Measurements from ENCODE around the gene SEC22B.
"Not testable (repeated sequence)": the region's sequence is repeated elsewhere in the genome, so short reads cannot be mapped to it uniquely, and the experiment has no call there.

The SEC22B gene

GRCh38 chr1:120162015-120162414 lies 14.3 kb downstream of the SEC22B start:
- H3K4me1 Mint-ChIP-seq, H3K27ac Mint-ChIP-seq, ATAC-seq, H3K4me3 Mint-ChIP-seq, DNase-seq, H3K27me3 Mint-ChIP-seq, H3K9me3 Mint-ChIP-seq: not testable (repeated sequence)

- not testable (repeated sequence) for H3K4me3 Mint-ChIP-seq, ATAC-seq, DNase-seq, H3K4me1 Mint-ChIP-seq, H3K27me3 Mint-ChIP-seq, H3K9me3 Mint-ChIP-seq, H3K27ac Mint-ChIP-seq
Observed at GRCh38 chr1:120158495-120158894, 17.8 kb downstream of the SEC22B start.

GRCh38 chr1:120158086-120158485 lies 18.2 kb downstream of the SEC22B start:
- not testable (repeated sequence) for H3K4me1 Mint-ChIP-seq, H3K4me3 Mint-ChIP-seq, H3K27ac Mint-ChIP-seq, H3K27me3 Mint-ChIP-seq, ATAC-seq, DNase-seq, H3K9me3 Mint-ChIP-seq

- not testable (repeated sequence) for H3K27me3 Mint-ChIP-seq, H3K27ac Mint-ChIP-seq, ATAC-seq, DNase-seq, H3K4me1 Mint-ChIP-seq, H3K4me3 Mint-ChIP-seq, H3K9me3 Mint-ChIP-seq
Observed at GRCh38 chr1:120150138-120150822, 26.0 kb downstream of the SEC22B start.

GRCh38 chr1:120149420-120150059 lies 26.8 kb downstream of the SEC22B start:
- not testable (repeated sequence) for H3K4me3 Mint-ChIP-seq, H3K27me3 Mint-ChIP-seq, ATAC-seq, H3K27ac Mint-ChIP-seq, H3K9me3 Mint-ChIP-seq, H3K4me1 Mint-ChIP-seq, DNase-seq

GRCh38 chr1:120145806-120146205 lies 30.5 kb downstream of the SEC22B start:
- not testable (repeated sequence) for H3K4me3 Mint-ChIP-seq, H3K9me3 Mint-ChIP-seq, H3K27me3 Mint-ChIP-seq, ATAC-seq, H3K27ac Mint-ChIP-seq, DNase-seq
- H3K4me1 Mint-ChIP-seq = peaks cover 26% of the 10 kb centered on the region

- H3K27ac Mint-ChIP-seq, H3K27me3 Mint-ChIP-seq, DNase-seq, H3K9me3 Mint-ChIP-seq, ATAC-seq, H3K4me3 Mint-ChIP-seq: not testable (repeated sequence)
- peaks cover 26% of the 10 kb centered on the region for H3K4me1 Mint-ChIP-seq
Observed at GRCh38 chr1:120144626-120145025, 31.7 kb downstream of the SEC22B start.

- not testable (repeated sequence) for ATAC-seq, H3K27me3 Mint-ChIP-seq, H3K9me3 Mint-ChIP-seq, H3K27ac Mint-ChIP-seq, DNase-seq
- peak overlapping the region in 1 of 2 donors; percentile 33 for H3K4me3 Mint-ChIP-seq
- H3K4me1 Mint-ChIP-seq = peaks cover 26% of the 10 kb centered on the region
Observed at GRCh38 chr1:120144169-120144568, 32.2 kb downstream of the SEC22B start.

- H3K27me3 Mint-ChIP-seq, H3K9me3 Mint-ChIP-seq, DNase-seq, ATAC-seq, H3K4me3 Mint-ChIP-seq, H3K27ac Mint-ChIP-seq: not testable (repeated sequence)
- H3K4me1 Mint-ChIP-seq = peaks cover 26% of the 10 kb centered on the region
Observed at GRCh38 chr1:120143334-120143733, 33.0 kb downstream of the SEC22B start.

- not testable (repeated sequence) for H3K27me3 Mint-ChIP-seq, H3K9me3 Mint-ChIP-seq
- Mint-ChIP-seq H3K27ac (peak overlapping the region in 1 of 2 donors; percentile 50), H3K4me1 (peaks cover 26% of the 10 kb centered on the region), H3K4me3 (peak overlapping the region; percentile 33 to 45)
- peak; percentile 99 for ATAC-seq
- DNase-seq = peak; percentile 69 to 84
Observed at GRCh38 chr1:120142512-120143263, 33.6 kb downstream of the SEC22B start.

- H3K4me1 Mint-ChIP-seq = peaks cover 26% of the 10 kb centered on the region
- not testable (repeated sequence) for H3K27me3 Mint-ChIP-seq, H3K27ac Mint-ChIP-seq, DNase-seq, ATAC-seq, H3K4me3 Mint-ChIP-seq, H3K9me3 Mint-ChIP-seq
Observed at GRCh38 chr1:120141865-120142264, 34.5 kb downstream of the SEC22B start.

GRCh38 chr1:120140656-120141265 lies 35.6 kb downstream of the SEC22B start:
- H3K9me3 Mint-ChIP-seq, H3K4me3 Mint-ChIP-seq, H3K27me3 Mint-ChIP-seq, DNase-seq, H3K27ac Mint-ChIP-seq: not testable (repeated sequence)
- ATAC-seq = peak; percentile 43
- H3K4me1 Mint-ChIP-seq = peaks cover 26% of the 10 kb centered on the region

GRCh38 chr1:120136086-120136485 lies 40.2 kb downstream of the SEC22B start:
- ATAC-seq, H3K4me3 Mint-ChIP-seq, DNase-seq, H3K4me1 Mint-ChIP-seq, H3K9me3 Mint-ChIP-seq, H3K27me3 Mint-ChIP-seq, H3K27ac Mint-ChIP-seq: not testable (repeated sequence)

- H3K9me3 Mint-ChIP-seq, H3K27me3 Mint-ChIP-seq, H3K4me3 Mint-ChIP-seq, ATAC-seq, H3K4me1 Mint-ChIP-seq, H3K27ac Mint-ChIP-seq, DNase-seq: not testable (repeated sequence)
Observed at GRCh38 chr1:120133928-120134325, 42.4 kb downstream of the SEC22B start.

GRCh38 chr1:120133228-120133927 lies 42.9 kb downstream of the SEC22B start:
- H3K27ac Mint-ChIP-seq = no peak overlapping the region
- H3K4me1 Mint-ChIP-seq = no peaks in the 10 kb centered on the region
- no peaks in the 10 kb centered on the region for H3K9me3 Mint-ChIP-seq
- no peaks in the 10 kb centered on the region for H3K27me3 Mint-ChIP-seq
- no peak for DNase-seq
- H3K4me3 Mint-ChIP-seq = no peak overlapping the region
- no peak for ATAC-seq
